ENCODE results near the gene ZIC4.

Gene ZIC4

DNA sequence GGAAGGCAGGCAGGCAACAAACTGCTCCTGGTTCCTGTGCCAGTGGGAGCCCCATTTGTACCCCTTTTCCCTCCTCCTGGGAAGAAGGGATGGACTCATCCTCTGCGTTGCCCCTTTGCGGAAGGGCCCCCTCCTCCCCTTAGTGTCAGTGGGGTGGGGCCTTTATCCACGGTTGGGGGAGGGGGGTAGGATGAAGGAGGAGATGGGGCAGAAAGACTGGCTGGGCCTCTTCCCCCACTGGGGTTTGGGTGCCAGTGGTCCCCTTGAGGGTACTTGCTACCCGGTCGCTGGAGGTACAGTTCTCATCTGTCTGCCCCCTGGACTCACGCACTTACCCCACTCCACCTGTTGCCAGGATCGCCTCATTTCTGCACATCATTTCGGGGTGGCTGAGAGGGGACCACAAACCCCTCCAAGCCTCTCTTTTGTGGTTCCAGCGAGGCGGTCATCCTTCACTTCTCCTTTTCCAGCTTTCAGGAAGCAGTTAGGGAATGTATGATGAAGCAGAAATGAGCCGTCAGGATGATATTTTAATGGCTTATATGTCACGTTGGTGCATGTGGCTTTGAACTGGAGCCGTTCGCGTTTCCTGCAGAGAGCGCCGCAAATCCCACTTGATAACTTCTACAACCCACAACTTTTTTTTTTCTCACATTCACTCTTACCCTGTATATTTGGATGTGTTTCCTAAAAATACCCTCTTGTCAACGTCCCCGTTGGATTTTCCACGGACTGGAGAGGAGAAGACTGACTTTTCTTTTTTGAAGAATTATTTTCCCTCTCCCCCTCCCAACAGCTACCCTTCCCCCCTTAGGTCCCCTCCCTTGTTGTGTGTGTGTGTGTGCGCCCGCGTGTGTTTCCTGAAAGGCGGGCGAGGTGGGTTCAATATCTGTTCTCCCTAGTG lies at the start of gene ZIC4:
Gene ZIC4, minus strand, starts transcription at position 516 of the 904 bp plus-strand sequence. CDS start 3,746 bp downstream, outside the sequence.
- intact Hi-C loops (cut with DNase I) = no loop called here
- DNase-seq = no peak

DNA sequence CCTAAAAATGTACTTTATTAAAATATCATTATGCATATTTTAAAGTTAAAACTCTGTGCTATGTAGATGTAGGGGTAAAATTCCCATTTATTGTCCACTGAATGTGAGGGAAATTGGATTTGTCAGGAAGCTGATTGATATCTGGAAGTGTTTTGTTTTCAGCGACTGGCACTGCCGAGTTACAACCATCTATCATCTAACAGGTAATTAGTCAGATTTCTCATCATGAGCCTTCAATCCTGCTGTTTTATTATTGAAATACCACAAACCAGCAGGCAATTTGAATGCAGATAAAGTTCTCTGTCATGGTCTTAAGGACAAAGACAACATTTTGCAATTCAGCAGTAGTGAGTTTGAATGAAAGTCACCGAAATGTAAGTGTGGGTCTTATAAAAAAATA lies 43.3 kb upstream of the ZIC4 start:
- intact Hi-C loops (cut with DNase I) = no loop called here
- DNase-seq = no peak

DNA sequence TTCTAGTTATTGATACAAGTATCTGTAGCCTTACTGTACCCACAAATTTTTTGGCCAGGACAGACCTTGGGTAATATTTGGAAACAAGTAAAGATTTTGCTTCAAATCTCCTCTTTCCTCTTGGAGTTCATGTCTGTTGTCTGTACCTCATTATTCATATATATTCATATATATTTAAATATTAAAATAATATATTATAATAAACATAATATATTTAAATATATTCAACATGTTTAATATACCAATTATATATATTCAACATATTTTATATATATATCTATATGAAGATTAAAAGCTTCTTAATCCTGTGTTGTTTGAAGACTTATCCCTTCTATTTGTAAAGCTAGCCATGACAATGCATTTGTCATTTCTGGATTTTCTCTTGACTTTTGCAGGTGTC lies 40.9 kb upstream of the ZIC4 start:
- intact Hi-C loops (cut with DNase I) = no loop called here
- no peak for DNase-seq

DNA sequence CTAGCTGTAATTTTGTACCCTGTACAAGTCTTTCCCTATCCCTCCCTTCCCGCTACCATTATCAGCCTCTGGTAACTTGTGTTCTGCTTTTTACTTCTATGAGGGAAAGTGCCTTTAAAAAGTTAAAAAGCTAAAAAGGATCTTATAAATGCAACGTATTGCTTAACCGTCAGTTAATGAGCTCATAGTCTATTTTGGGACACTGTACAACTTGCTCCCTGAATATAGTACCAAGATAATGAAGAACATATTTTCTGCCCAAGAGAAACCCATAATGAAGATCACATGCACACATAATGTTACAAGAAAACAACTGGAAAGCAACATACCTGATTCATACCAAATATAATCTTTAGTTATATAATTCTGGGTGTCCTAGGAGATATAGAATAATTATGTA lies 25.4 kb upstream of the ZIC4 start:
- no peak for DNase-seq
- intact Hi-C loops (cut with DNase I) = no loop called here

DNA sequence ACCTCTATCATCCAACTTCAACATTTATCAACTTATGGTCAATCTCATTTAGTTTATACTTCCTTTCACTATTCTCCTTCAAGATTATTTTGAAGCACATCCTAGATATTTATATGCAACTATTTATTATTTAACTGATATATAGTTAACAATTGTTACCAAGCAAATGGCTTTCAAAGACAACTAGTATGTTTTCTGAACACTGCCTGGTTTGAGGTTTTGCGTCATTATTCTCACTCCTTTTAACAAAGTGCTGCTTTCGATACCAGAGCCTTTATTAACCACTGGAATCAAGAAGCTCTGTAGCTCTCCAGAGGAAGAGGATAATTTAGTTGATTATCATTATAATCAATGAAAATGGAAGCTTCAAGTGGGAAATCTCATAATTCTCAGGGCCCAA lies 22.4 kb upstream of the ZIC4 start:
- intact Hi-C loops (cut with DNase I) = no loop called here

DNA sequence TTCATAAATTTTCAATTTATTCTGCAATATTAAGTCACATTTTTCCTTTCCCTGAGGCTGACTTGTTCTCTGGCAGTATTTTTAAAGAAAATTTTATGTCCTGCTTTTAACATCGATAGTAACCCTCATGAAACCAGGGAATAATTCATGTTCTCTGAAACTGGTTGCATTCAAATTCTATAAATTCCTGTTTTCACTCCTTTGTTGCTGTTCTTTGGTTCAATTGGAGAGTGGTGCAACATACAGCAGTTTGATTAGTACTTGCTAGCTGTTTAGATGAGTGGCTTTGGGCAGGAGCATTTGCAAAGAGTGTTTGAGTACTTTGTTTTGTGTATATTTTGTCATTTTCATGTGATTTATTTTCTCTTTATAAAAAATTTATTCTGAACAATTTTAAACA lies 22.0 kb upstream of the ZIC4 start:
- intact Hi-C loops (cut with DNase I) = no loop called here
- DNase-seq = no peak

More for the DNA sequence above, 22.4 kb upstream of the ZIC4 start:
- no peak for DNase-seq

DNA sequence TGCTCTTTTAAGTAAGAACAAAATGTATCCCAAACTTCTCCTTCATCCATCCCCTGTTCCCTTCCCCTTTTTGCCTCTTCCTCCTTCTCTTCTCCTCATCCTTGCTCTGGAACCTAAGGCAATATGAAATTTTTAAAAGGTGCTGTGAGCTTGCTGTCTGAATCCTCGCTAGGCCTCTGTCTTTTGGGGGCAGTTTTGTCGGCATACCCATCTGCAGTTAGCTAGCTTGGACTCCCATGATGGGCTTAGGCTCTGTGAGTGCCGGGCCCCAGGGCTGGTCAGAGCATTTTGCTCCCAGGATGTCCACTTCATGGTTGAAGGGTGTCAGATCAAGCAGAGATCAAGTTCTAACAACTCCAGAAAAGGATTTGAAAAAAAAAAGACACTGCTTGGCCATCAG lies 21.4 kb upstream of the ZIC4 start:
- intact Hi-C loops (cut with DNase I) = no loop called here
- no peak for DNase-seq

DNA sequence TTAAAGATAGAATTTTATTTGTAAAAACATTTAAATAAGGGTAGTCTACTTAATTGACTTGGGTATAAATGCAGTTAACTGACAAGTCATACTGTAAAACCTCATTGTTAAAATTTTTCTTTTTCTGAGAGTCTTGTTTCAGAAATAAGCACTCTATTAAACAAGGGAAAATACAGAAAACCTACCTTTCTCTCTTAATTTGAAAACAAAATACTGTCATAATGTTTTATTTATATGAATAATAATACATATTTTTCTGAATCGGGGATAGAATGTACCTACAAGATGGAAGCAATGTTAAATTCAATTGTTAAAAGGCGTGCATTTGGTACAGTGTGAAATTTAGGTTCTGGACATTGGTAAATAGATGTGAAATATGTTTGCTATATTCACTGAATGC lies 20.6 kb upstream of the ZIC4 start:
- intact Hi-C loops (cut with DNase I) = no loop called here

DNA sequence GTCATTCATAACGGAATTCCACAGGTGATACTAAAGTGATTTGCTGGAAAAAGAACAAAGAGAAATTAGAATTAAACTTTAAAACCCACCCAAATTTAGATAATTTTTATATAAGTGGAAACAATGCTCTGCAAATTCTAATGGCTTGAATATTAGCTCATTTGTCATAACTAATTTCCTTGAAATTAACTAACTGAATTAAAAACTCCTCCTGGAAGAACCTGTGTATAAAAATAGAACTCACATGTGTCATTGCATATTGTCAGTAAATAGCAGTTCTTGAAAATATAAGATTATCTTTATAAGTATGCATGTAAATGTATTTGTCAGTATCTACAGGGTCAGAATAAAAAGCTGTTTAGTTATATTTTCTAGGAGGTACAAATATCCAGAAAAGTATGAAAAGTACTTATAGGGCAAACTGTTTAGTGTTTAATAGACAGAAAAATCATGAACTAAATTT lies 19.1 kb upstream of the ZIC4 start:
- intact Hi-C loops (cut with DNase I) = no loop called here
- no peak for DNase-seq

More for the DNA sequence above, 20.6 kb upstream of the ZIC4 start:
- no peak for DNase-seq

DNA sequence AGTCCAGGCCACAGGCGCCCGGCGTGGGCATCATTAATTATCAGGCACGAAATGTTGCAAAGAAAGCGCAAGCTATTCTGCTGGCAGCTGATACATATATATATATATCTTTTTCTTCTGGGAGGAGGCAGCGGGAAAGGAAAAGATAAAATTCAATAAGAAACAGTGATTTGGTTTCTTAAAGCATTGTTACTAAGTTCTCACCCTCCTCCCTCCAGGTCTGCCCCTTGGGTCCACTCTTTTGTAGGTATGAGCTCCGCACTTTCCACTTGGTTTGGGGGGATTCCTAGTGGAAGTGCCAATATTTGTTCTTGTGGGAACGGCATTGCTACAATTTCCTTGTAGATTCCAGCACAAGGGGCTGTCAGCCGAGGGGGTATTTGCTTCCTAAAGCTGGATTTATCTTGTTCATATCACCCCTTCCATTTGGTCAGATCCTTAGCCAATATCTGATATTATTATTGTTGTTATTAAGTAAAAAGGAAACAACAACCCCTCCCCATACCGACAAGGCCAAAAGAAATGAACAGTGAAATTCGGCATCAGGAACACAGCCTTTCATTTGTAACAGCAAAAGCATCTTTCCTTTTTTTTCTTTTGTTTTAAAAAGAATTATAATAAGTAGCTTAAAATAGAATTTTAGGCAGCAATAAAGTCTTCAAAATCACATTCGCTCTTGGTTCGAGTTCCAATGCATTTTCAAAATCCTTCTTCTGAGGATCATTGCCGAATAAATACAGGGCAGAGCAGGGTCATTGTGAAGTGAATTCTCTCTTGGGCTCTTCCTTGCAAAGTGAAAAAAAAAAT lies 18.4 kb upstream of the ZIC4 start:
- no peak for DNase-seq
- intact Hi-C loops (cut with DNase I) = no loop called here

DNA sequence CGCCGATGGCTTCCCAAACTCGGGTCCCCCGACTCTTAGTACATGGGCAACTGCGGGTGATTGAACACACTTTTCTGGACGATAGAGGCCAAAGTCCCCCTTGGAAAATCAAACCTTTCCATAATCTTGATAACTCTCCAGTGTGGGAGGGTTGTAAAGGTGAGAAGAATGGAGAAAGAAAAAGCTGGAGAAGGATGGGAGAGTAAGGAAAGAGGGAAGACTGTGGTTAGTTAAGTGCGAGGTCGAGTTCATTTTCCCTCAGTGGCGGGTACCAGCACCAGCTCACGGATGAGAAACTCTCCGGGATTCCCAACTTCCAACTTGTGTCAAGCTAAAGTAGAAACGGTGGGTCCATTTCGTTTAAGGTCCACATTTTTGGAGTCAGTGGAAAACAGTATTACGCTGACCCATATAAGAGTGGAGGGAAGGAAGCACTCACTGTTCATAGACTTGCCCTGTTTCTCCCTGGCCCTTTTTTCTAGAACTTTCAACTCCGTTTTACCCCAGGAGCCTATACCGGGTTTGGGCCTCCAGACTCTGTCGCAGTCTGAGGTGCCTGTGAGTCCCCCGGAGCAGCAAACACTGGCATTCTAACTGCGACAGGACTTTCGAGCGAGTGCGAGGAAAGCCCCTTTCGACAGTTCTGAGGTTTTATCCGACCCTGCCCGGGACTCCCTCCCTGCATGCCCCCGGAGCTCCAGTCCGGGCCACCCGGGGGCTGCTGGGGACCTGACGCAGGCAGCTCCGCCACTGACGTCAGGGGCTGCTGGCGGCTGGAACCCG lies 17.6 kb upstream of the ZIC4 start:
- peak in 3 of 10 donors; percentile 72 to 85 (median 73) for DNase-seq
- intact Hi-C loops (cut with DNase I) = no loop called here

DNA sequence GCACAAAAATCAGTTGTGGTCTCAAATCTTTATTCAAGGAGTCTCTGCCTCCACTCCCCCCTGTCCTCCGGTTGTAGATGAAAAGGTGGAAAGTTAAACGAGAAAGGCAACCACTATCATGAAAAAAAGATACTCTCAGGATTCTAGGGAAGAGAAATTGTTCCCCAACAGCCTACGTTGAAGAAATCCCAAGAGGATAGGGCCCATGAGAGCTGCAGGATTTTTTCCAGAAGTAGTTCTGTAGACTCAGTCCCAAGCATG lies 17.1 kb upstream of the ZIC4 start:
- DNase-seq = no peak
- intact Hi-C loops (cut with DNase I) = no loop called here

DNA sequence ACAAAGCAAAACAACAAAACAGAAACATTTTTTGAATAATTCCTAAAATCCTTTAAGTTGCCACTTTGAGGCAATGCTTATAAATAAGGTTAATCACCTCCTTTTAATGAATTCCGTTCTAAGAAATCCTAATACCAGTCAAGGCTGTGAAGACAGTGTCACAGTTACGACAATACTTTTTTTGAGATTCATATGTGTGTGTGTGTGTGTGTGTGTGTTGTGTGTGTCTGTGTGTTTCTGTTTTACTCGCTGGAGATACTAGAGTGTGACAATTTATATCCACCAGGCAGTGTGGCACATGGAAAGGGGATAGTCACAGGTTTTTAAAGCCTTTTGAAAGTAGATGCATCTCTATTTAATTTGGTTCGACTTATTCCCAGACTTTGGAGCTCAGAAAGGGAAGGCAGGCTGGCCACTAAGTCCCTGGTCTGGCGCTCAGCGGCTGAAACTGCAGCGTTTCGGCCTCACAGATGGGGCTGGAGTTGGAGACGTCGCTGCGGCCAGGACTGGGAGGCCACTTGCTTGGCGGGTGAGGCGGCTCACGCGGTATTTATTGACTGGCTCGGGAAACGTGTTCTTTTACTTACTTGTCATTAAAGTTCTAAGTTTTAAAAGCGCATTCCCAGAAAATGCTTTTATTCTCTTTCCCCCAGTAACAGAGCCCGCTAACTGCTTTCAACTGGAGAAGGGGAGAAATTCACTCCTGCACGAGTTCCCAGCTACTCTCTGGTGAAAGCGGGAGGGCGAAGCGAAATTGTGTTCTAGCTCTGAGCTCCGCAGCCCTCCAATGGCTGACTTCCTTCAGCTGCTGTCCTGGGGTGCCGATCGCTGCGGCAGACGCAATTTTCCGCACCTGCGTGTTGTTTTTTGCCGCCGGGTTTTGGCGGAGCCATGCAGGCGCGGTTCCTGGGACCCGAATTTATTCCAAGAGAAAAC lies 16.5 kb upstream of the ZIC4 start:
- peak in 2 of 10 donors; percentile 59 to 70 for DNase-seq
- intact Hi-C loops (cut with DNase I) = no loop called here

DNA sequence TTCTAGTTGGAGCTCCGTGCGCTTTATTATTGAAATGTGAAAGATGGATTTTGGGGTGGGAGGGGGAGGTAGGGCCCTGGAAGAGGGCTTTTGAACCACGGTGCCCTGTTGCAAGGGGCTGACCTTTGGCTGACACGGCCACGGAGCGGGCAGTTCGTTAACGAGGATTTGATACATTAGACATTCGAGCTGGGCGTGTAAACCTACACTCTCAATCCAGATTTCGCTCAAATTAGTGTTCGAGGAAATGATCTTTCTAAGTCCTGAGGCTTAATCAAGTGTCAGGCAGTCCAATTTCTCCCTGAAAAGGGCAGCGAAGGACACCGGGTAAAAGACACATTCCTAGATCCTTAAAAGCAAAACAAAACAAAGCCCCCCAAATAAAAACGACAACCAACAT lies 15.9 kb upstream of the ZIC4 start:
- intact Hi-C loops (cut with DNase I) = no loop called here
- DNase-seq = no peak

DNA sequence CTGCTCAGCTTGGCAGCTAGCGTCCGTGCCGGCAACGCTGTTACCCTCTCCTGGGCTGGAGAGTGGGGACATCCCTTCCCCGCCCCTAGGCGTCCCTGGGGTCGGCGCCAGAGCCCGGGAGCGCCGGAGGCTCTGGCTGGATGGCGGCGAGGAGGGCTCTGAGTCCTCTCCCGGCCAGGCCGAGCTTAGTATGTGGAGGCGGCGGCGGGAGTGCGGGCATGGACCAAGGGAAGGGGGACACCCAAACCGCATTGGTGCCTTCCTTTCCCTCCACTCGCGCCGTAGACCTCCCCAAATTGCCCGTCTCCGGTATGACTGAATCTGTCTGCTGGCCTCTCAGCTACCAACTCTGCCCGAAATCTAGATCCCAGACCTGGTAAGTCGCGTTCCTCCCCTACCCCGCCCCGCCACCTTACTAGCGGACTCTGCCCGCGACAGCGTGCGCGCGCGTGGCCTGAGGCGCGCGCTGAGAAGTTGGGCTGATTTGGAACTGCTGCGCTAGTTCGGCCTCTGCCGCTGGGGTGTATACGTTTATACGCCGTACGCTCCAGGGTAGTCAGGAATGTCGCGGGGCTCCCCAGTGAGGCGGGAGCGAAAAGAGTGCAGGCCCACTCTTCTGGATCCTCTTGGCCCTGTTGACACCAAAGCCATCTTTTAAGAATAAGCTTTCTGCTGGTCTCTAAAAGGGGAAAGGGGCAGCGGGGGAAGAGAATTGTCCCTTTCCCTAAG lies 15.0 kb upstream of the ZIC4 start:
- intact Hi-C loops (cut with DNase I) = no loop called here
- peak in 1 of 10 donors; percentile 64 for DNase-seq

DNA sequence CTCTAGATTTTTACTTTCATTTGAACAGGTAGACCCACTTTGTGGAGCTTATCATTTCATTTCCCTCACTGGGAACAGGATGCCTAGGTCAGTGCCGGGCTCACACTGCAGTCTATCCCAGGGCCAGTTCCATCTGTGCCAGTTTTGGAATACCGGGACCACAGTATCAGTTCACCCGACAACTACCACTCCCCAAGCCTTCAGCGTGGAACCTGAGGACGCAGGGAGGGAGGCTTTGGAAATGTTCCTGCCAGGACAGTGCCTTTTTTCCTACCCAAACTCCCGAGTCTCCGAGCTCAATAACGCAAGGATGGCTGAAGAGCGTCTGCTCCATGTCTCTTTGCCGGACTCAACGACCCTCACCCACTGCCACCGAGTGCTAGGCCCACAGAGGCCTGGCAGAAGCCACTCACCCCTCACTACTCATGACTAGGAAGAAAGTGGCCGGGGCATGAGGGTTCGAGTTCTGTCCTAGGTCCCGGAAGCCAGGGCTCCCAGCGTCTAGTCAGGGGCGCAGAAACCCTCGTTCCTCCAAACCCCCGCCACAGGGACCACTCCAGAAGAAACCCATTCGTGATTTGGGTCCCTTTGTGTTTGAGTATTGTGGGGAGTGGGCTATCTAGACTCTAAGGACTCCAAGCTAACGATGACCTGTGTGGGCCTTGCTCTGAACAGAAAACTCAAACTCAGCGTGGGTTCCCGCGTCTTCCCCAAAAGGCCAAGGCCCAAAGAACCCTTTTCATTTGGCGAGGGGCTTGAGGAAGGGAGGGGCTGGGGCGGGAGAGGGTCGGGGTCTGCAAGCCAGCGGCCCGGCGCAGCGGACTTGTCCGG lies 14.2 kb upstream of the ZIC4 start:
- DNase-seq = peak in 1 of 10 donors; percentile 77
- intact Hi-C loops (cut with DNase I) = no loop called here

DNA sequence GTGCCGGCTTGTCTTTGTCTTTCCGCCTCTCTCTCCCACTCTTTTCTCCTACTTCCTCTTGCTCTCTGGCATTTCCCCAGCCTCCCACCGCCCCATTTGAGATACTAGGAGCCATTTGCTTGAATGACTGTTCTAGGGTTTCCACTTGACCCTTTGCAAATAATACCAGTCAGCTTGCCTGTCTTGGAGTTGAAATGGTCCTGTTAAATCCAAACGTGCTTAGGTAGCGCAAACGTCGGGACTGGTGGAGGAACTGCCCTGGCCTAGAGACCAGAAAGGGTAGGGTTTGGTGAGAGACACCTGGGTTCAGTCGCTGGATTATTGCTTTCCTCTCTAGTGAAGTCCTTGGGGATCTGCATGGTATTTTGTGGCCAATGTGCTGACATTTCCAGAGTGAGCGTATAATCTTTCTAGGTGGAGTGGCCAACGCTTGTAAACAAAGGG lies 13.5 kb upstream of the ZIC4 start:
- intact Hi-C loops (cut with DNase I) = no loop called here
- no peak for DNase-seq

Data from posterior cingulate gyrus (tissue), 11 donors.